Tibial artery (tissue), 4 donors: ENCODE data around the gene GIMAP4.

Experiments
- DNase-seq, 2 donors: peaks; one replicate each; pipeline ENCODE4 v3.0.0-alpha.2; 2019
- H3K27ac ChIP-seq, 2 donors: fragments of 200-600 bp; sonication (generic) in 1 of 2; 1 replicate in 1 of 2; 2 replicates in 1 of 2; pipeline ENCODE4 v1.5.1; 2018 to 2019; ENCODE audit warnings: mild to moderate bottlenecking in 1 of 2
- H3K27me3 ChIP-seq, 2 donors: fragments of 200-600 bp; sonication (generic) in 1 of 2; one replicate each; pipeline versions ENCODE4 v1.5.1 to v1.6.0; 2016 to 2019
- H3K36me3 ChIP-seq, 3 donors: fragments of 200-600 bp; sonication (generic) in 2 of 3; one replicate each; pipeline ENCODE4 v1.5.1; 2016 to 2019; ENCODE audit warnings: mild to moderate bottlenecking in 2 of 3
- H3K4me1 ChIP-seq, 4 donors: fragments of 200-600 bp; sonication (generic) in 2 of 4; 1 replicate in 3 of 4; 2 replicates in 1 of 4; pipeline ENCODE4 v1.5.1; 2016 to 2019
- H3K4me3 ChIP-seq, 2 donors: fragments of 200-600 bp; sonication (generic) in 1 of 2; 1 replicate in 1 of 2; 2 replicates in 1 of 2; pipeline ENCODE4 v1.5.1; 2018 to 2019; ENCODE audit warnings: mild to moderate bottlenecking in 2 of 2
- H3K9me3 ChIP-seq, 3 donors: fragments of 200-600 bp; sonication (generic) in 1 of 3; one replicate each; pipeline ENCODE4 v1.5.1; 2016 to 2019
- CTCF ChIP-seq, 2 experiments: fragments of 200-600 bp in 1 of 2; fragments of 450-650 bp in 1 of 2; IDR thresholded peaks; one replicate each; pipeline ENCODE4 v1.5.1; 2017 to 2019; ENCODE audit warnings: antibody characterized with exemption in 2 of 2, mild to moderate bottlenecking in 1 of 2, moderate library complexity in 1 of 2
- intact Hi-C: fragments of 100-400 bp; cut with DNase I; formaldehyde crosslinking; loops from one replicate; pipeline ENCODE4 v1.15.0; 2023; ENCODE audit warnings: low total_unique reads

The GIMAP4 gene

GRCh38 chr7:150538259-150538658 is 28.9 kb upstream of the GIMAP4 start:
- H3K4me1 ChIP-seq, result no peaks in the 10 kb centered on the region
- TF ChIP-seq CTCF (IDR thresholded peaks at IDR 0.05), result no peak
- no peak for DNase-seq
- H3K4me3 ChIP-seq, result no peak overlapping the region
- peaks cover 0 to 25% (median 17%) of the 10 kb centered on the region in 3 donors for H3K9me3 ChIP-seq
- H3K27me3 ChIP-seq, result no peaks in the 10 kb centered on the region
- intact Hi-C loops, result no loop called here
- H3K36me3 ChIP-seq, result no peaks in the 10 kb centered on the region
- no peak overlapping the region for H3K27ac ChIP-seq

- Histone ChIP-seq H3K4me1 (no peaks in the 10 kb centered on the region), H3K9me3 (peaks cover 0 to 5% (median 3%) of the 10 kb centered on the region in 3 donors), H3K36me3 (no peaks in the 10 kb centered on the region), H3K27me3 (no peaks in the 10 kb centered on the region), H3K27ac (no peak overlapping the region), H3K4me3 (no peak overlapping the region)
- no peak for DNase-seq
- intact Hi-C loops, result no loop called here
- TF ChIP-seq CTCF (IDR thresholded peaks at IDR 0.05), result no peak
Observed at GRCh38 chr7:150553163-150553562, 14.0 kb upstream of the GIMAP4 start.

GRCh38 chr7:150556521-150557138 is 10.6 kb upstream of the GIMAP4 start:
- Histone ChIP-seq H3K4me1 (no peaks in the 10 kb centered on the region), H3K27ac (no peak overlapping the region), H3K27me3 (no peaks in the 10 kb centered on the region), H3K36me3 (no peaks in the 10 kb centered on the region), H3K9me3 (peaks cover 0 to 6% (median 3%) of the 10 kb centered on the region in 3 donors), H3K4me3 (no peak overlapping the region)
- TF ChIP-seq CTCF (IDR thresholded peaks at IDR 0.05), result no peak
- intact Hi-C loops, result no loop called here
- DNase-seq, result no peak

GRCh38 chr7:150560486-150560885 is 6.7 kb upstream of the GIMAP4 start:
- H3K27ac ChIP-seq, result no peak overlapping the region
- no peaks in the 10 kb centered on the region for H3K4me1 ChIP-seq
- intact Hi-C loops, result no loop called here

GRCh38 chr7:150562919-150563318 is 4.3 kb upstream of the GIMAP4 start:
- H3K36me3 ChIP-seq, result no peaks in the 10 kb centered on the region
- no peak overlapping the region for H3K27ac ChIP-seq
- no peak for TF ChIP-seq CTCF (IDR thresholded peaks at IDR 0.05)
- H3K9me3 ChIP-seq, result peaks cover 0 to 6% (median 0%) of the 10 kb centered on the region in 3 donors
- DNase-seq, result no peak
- intact Hi-C loops, result no loop called here
- no peak overlapping the region for H3K4me3 ChIP-seq
- no peaks in the 10 kb centered on the region for H3K4me1 ChIP-seq
- H3K27me3 ChIP-seq, result no peaks in the 10 kb centered on the region

More at GRCh38 chr7:150560486-150560885, 6.7 kb upstream of the GIMAP4 start:
- no peaks in the 10 kb centered on the region for H3K36me3 ChIP-seq
- no peaks in the 10 kb centered on the region for H3K27me3 ChIP-seq
- peaks cover 0 to 6% (median 0%) of the 10 kb centered on the region in 3 donors for H3K9me3 ChIP-seq
- no peak overlapping the region for H3K4me3 ChIP-seq
- DNase-seq, result no peak
- no peak for TF ChIP-seq CTCF (IDR thresholded peaks at IDR 0.05)

GRCh38 chr7:150564006-150564405 is 3.2 kb upstream of the GIMAP4 start:
- TF ChIP-seq CTCF (IDR thresholded peaks at IDR 0.05), result no peak
- Histone ChIP-seq H3K4me1 (no peaks in the 10 kb centered on the region), H3K27me3 (no peaks in the 10 kb centered on the region), H3K9me3 (peaks cover 0 to 6% (median 0%) of the 10 kb centered on the region in 3 donors), H3K4me3 (no peak overlapping the region), H3K27ac (no peak overlapping the region), H3K36me3 (no peaks in the 10 kb centered on the region)
- no peak for DNase-seq
- intact Hi-C loops, result no loop called here
